CD4-positive, alpha-beta T cell treated with Interleukin-12 subunit alpha and Interleukin-12 subunit beta, for 1 hour (primary cell): Measurements from ENCODE around the gene COQ8A.
"Not testable (repeated sequence)": the region's sequence is repeated elsewhere in the genome, so short reads cannot be mapped to it uniquely, and the experiment has no call there.

Experiments
- DNase-seq: peaks from one replicate; pipeline ENCODE4 v3.0.0-alpha.2; 2020

Gene COQ8A

GRCh38 chr1:226929260-226930111 is 10.6 kb upstream of the COQ8A start:
- DNase-seq = not testable (repeated sequence)

DNA sequence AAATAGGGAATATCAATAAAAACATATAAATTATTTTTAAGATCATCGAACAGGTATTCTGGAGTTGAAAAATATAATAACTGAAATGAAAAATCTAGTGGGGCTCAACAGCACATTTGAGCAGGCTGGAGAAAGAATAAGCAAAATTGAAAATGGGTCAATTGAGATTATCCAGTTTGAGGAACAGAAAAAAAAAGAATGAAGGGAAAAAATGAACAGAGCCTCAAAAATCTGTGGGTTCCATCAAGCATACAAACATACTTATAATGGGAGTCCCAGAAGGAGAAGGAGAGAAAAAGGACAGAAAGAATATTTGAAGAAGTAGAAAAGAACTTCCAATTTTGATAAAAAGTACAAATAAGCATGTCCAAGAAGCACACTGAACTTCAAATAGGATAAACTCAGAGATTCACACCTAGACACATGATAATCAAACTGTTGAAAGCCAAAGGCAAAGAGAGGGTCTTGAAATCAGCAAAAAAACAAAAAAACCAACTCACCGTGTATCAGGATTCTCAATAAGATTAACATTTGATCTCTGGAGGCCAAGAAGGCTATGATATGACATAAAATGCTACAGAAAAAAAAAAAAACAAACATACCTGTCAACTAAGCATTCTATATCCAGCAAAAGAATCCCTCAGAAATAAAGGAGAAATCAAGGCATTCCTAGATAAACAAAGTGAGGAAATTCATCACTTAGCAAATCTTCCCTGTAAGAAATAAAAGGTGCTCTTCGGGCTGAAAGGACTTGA is 5.4 kb upstream of the COQ8A start:
- DNase-seq = no peak

DNA sequence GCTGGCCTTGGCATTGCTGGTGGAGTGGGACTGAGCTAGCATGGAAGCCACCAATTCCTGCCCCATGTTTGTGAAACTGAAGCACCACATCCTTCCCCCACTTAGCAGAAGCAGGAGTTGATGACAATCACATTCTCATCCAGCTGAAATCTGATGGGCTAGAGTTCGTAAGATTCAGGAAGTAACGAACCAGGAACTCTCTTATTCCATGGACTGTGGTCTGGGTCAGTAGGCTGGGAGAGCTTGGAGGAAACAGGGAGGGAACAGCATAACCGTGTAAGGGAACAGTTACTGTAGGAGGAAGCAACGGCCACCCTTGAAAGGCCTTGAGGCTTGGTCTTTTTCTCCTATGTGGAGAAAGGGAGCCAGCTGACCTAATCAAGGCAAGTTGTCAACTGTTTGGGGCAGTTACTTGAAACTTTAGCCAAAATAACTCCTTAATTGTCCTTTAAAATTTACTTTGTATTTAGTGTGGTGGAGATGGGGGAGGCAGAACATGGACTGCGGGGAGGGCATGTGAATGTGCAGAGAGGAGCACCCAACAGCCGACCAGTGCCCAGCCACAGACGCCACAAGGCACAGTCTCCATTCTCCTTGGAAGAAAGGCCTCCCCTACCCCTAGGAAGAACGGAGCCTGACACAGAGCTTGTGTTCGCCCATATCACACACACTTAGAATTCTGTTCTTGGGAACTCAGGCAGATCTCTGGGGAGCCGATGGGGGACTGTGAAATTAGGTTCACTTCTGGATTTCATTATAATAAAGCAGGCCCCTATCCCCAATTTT is 2.0 kb upstream of the COQ8A start:
- no peak for DNase-seq

GRCh38 chr1:226938903-226939437 is 1.1 kb upstream of the COQ8A start:
- peak; percentile 29 for DNase-seq

GRCh38 chr1:226939438-226940028 is 561 bp upstream of the COQ8A start:
- DNase-seq = peak; percentile 71

- no peak for DNase-seq
Observed at GRCh38 chr1:226940806-226941067, 643 bp downstream of the COQ8A start.

DNA sequence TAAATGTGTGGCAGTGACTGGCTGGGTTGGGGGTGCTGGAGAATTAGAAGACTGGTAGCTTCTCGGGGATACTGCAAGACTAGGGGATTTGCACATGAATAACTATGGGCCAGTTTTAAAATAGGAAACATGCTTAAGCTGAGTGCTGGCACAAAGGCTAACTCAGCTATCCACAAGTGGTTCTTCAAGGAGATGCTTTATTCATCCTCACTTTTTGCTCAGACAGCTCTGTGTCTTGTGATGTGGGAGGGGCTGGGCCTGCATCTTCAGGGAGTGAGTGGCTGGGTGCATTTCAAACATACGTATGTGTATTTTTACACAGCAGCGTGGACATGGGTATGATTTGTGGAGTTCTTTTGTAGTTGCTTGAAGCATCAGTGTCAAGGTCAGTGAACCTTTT is 2.3 kb downstream of the COQ8A start:
- DNase-seq = no peak

DNA sequence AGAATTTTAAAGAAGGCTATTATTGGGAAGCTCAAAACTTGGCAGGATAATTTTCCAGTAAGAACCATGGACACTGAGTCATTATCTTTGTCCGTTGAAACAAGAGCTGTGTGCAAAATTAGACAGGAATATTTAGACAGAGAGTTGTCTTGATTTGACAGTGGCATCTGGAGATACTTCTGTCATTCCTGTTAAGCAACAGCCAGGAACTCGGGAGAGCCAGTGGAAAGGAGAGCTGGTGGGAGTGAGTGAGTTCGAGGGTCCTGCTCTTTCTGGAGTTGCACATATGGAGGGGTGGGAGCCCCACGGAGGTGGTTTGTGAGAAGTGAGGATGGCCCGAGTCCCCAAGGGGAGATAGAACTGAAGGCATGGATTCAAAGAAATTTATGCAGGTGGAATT is 3.1 kb downstream of the COQ8A start:
- DNase-seq = no peak

- DNase-seq = no peak
Observed at GRCh38 chr1:226943927-226944326, 3.8 kb downstream of the COQ8A start.

GRCh38 chr1:226945106-226945857 is 5.2 kb downstream of the COQ8A start:
- no peak for DNase-seq

DNA sequence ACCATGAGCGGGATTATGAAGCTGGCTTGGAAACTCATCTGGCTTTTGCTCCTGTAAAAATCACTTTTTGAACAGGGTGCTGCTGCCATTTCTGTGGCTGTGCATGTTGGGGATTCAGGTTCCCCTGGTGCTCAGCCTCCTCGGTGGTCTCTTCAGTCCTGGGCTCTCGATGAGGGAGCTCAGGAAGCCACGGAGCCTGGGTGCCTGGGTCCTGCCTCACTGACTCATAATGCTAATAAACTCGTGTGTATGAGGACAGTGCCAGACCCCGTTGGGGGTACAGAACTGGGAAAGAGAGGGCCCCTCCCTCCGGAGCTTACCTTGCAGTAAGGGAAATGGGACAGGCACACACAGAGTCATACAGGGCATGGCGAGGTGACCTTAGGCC is 5.8 kb downstream of the COQ8A start:
- no peak for DNase-seq

GRCh38 chr1:226946285-226946684 is 6.2 kb downstream of the COQ8A start:
- DNase-seq = no peak

DNA sequence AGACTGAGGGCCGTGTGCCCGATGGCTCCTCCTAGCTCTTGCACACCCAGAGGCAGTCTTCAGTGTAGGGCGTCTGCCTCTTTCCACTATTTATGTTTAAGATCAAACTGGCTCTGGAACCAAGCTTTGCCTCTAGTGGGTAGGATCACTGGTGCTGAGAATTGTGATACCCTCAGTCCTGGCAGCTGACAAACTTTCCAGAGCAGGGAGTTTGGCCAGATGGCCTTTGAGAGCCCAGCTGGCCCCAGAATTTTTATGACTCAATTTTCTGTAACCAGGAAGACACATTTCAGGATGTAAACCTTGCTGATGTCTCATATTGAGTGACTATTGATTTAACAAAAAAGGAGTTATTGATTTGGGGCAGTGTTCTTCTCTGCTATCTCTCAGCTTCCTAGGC is 6.7 kb downstream of the COQ8A start:
- no peak for DNase-seq

DNA sequence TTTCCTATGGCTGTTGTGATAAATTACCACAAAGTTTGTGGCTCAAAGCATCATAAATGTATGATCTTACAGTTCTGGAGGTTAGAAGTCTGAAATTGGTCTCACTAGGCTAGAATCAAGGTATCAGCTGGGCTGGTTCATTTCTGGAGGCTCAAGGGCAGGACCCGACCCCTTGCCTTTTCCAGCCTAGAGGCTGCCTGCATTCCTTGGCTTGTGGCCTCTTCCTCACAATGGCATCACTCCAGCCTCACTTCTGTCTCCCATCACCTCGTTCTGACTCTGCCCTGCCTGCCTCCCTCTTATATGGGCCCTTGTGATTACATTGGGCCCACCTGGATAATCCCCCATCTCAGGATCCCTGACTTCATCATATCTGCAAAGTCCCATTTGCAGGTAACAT is 8.0 kb downstream of the COQ8A start:
- no peak for DNase-seq

DNA sequence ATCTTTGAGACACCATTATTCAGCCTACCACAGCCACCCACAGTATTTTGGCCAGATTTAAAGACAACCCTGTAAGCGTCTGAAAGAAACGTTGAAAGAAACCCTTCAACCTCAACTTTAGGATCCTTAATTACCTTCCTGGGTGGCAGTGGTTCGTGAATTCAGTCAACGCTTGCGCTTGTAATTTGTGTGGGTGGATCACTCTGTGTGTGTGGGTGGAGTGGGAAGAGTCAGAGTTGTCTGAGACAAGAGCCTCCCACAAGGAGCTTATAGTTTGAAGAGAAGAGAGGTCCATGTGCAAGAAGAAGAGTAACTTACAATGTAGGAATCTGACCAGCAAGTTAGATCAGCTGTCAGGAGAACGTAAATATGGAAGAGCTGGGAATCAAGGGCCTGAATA is 8.4 kb downstream of the COQ8A start:
- no peak for DNase-seq

GRCh38 chr1:226948996-226949395 is 8.9 kb downstream of the COQ8A start:
- no peak for DNase-seq

DNA sequence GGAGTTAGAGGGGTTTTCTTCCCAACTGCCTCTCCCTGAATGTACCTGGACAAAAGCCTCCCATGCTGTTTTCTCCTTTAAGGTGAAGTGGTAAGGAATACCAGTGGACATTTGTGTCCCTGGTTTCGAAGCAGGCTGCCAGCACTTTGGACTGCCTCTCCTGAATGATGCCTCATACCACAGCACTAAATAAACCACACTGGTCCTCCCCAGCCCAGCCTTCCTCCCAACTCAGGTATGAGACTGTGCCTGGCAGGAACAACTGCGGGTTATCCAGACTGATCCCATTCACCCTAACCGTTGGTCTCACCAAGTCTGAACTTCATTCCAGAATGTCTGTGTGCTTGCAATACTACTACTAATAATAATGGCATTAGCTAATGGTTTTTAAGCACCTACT is 9.3 kb downstream of the COQ8A start:
- DNase-seq = no peak

DNA sequence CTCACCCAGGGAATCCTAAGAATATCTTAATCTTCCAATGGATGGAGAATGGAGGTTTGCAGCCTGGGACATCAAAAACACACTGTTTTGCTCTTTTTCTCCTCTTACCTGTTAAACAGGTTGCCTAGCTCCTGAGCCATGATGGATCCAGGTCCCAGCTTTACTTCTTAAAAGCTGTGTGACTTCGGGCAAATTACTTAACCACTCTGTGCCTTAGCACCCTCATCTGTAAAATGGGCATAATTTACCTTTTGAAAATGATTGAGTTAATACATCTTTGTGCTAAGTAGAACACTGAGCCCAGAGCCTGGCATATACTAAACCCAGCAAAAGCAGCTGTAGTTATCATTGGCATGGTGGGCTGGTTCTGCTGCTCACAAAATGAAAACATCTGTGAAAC is 10.2 kb downstream of the COQ8A start:
- no peak for DNase-seq

GRCh38 chr1:226950871-226951270 is 10.8 kb downstream of the COQ8A start:
- no peak for DNase-seq

- no peak for DNase-seq
Observed at GRCh38 chr1:226951286-226952117, 11.4 kb downstream of the COQ8A start.

DNA sequence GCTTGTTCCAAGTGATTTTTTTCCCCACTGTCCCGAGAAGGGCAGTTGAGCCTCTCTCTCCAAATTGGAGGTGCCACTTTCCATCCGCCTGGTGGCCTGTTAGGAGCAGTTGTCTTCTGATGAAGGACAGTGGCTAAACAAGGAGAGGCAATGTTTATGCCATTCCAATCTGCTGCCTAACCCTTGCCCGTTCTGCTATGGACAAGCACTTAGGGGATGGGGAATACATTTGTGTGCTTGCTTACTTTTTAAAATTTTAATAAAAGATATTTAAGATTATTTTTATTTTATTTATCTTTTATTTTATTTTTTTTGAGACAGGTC is 12.0 kb downstream of the COQ8A start:
- DNase-seq = no peak
